Ovary (tissue), 9 donors: Measurements from ENCODE around the gene CHRM5. TPM values are rescaled to one million over a fixed set of nuclear protein-coding genes. Genes with fewer than 3 reads are reported as not detected.

ENCODE experiments used
- DNase-seq, 5 donors: peaks; one replicate each; pipeline ENCODE4 v3.0.0-alpha.2; 2019 to 2020
- H3K27ac ChIP-seq, 2 donors: fragments of 200-600 bp; one replicate each; pipeline versions ENCODE4 v1.5.1 to v1.8.0; 2019 to 2022
- H3K27me3 ChIP-seq: fragments of 200-600 bp; one replicate; pipeline ENCODE4 v1.8.0; 2022
- H3K36me3 ChIP-seq: fragments of 200-600 bp; sonication (generic); one replicate; pipeline ENCODE4 v1.5.1; 2019
- H3K4me1 ChIP-seq: one replicate; pipeline ENCODE4 v1.8.1; 2013; ENCODE audit warnings: mild to moderate bottlenecking, moderate library complexity; ENCODE audit not compliant: insufficient read depth
- H3K4me3 ChIP-seq: fragments of 200-600 bp; sonication (generic); one replicate; pipeline ENCODE4 v1.5.1; 2017
- H3K9me3 ChIP-seq, 2 donors: fragments of 200-600 bp in 1 of 2; sonication (generic) in 1 of 2; one replicate each; pipeline versions ENCODE4 v1.5.1 to v1.8.1; 2013 to 2019; ENCODE audit warnings: mild to moderate bottlenecking in 1 of 2, moderate library complexity in 1 of 2
- CTCF ChIP-seq, 3 donors: fragments of 450-650 bp in 2 of 3; fragments of 200-600 bp in 1 of 3; IDR thresholded peaks; one replicate each; pipeline versions ENCODE4 v1.5.1 to v1.8.0; 2016 to 2022; ENCODE audit warnings: antibody characterized with exemption in 3 of 3, mild to moderate bottlenecking in 1 of 3
- EP300 ChIP-seq: sonication (generic); formaldehyde crosslinking; IDR thresholded peaks from one replicate; pipeline ENCODE4 v1.6.1; 2017; ENCODE audit warnings: antibody characterized with exemption
- POLR2A ChIP-seq: fragments of 450-650 bp; IDR thresholded peaks from one replicate; pipeline ENCODE4 v1.6.1; 2017; ENCODE audit warnings: antibody characterized with exemption, mild to moderate bottlenecking, moderate library complexity
- WGBS, 3 donors: extraction: QIAGEN DNeasy Blood & Tissue Kit in 1 of 3; methylation state at CpG; one replicate each; pipeline versions ENCODE4 v1.1.5 to v1.1.7; 2013 to 2017; 5-methylcytosine and 5-hydroxymethylcytosine counted together
- intact Hi-C, 4 donors: fragments of 100-400 bp; cut with DNase I; formaldehyde crosslinking; loops; one replicate each; pipeline versions ENCODE4 v1.11.0 to v1.15.1; 2022 to 2023
- polyA plus RNA-seq, 2 donors: library from polyadenylated mRNA; stranded (reverse); fragments of 200-250 nt in 1 of 2; fragments of 350-450 nt in 1 of 2; fragmentation: Illumina TruSeq in 1 of 2; extraction: RNeasy Lipid Tissue Mini Kit (QIAGEN cat#74804) in 1 of 2; gene quantifications; one replicate each; pipeline ENCODE4 v1.2.3, GENCODE V29; 2013 to 2014
- total RNA-seq, 7 donors: library from RNA; depleted of rRNA in 2 of 7; stranded (reverse); fragments of >200 nt in 2 of 7; fragmentation: NEBNext Ultra II Directional in 3 of 7; extraction: Animal tissue kit (Norgen Biotek cat#: 25700) in 3 of 7; gene quantifications; one replicate each; pipeline versions ENCODE4 v1.1.0 to v1.2.4, GENCODE V29; 2016 to 2023
- donor health status: DM: no; HTN: no; CAD: no; lungs with moderate emphysema.
- donor health status: DM: no; HTN: no; CAD: no.
- donor health status: Bipolar disorder and iron deficiency.
- donor health status: DM: yes; HTN: yes; CAD: no.
- donor health status: DM: no; HTN: no; CAD: no.
- donor health status: DM: yes; HTN: yes; CAD: no.

CHRM5 gene
- total and polyA plus RNA-seq, 9 donors: 0.08 TPM; not detected in 8

- Histone ChIP-seq H3K27me3 (no peaks in the 10 kb centered on the region), H3K4me3 (no peak overlapping the region), H3K9me3 (no peaks in the 10 kb centered on the region), H3K27ac (no peak overlapping the region), H3K36me3 (no peaks in the 10 kb centered on the region), H3K4me1 (no peaks in the 10 kb centered on the region)
- WGBS, 3 donors: 4 to 8% (median 5%) methylated on average over 3 of the region's 3 CpGs
- TF ChIP-seq EP300 (no peak), CTCF (IDR thresholded peaks at IDR 0.05) (no peak), POLR2A (no peak)
- intact Hi-C loops: no loop called here
- DNase-seq: no peak
Observed at GRCh38 chr15:34055868-34056595, 87.7 kb downstream of the CHRM5 start.

- H3K4me1 ChIP-seq: no peaks in the 10 kb centered on the region
- intact Hi-C loops: no loop called here
- no peak overlapping the region for H3K4me3 ChIP-seq
- TF ChIP-seq CTCF (IDR thresholded peaks at IDR 0.05): no peak
- TF ChIP-seq EP300: no peak
- WGBS, 3 donors: 84 to 91% (median 90%) methylated on average over 5 of the region's 5 CpGs
- H3K36me3 ChIP-seq: no peaks in the 10 kb centered on the region
- no peak for DNase-seq
- H3K9me3 ChIP-seq: no peaks in the 10 kb centered on the region
- H3K27me3 ChIP-seq: no peaks in the 10 kb centered on the region
- no peak overlapping the region for H3K27ac ChIP-seq
Observed at GRCh38 chr15:34056911-34057310, 88.6 kb downstream of the CHRM5 start.

DNA sequence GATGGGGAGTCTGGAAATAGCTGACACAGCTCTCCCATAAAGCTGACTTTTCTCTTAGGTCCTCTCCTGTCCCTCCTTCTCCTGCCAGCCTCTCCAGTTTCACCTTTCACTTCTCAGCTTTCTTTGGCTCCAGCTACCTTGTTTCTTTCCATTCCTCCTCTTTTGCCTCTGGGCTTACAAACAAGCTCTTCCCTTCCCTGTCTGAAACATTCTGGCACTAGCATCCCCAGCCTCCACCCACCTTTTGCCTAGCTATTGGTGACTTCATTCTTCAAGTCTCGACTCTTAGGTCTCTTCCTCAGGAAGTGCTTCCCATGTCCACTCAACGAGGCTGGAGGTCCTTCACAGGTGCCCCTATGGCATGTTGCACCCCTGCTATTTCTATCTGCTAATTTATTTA is 91.2 kb downstream of the CHRM5 start:
- Histone ChIP-seq H3K27ac (no peak overlapping the region), H3K4me1 (no peaks in the 10 kb centered on the region), H3K27me3 (no peaks in the 10 kb centered on the region), H3K9me3 (no peaks in the 10 kb centered on the region), H3K36me3 (no peaks in the 10 kb centered on the region), H3K4me3 (no peak overlapping the region)
- intact Hi-C loops: no loop called here
- DNase-seq: no peak
- TF ChIP-seq CTCF (IDR thresholded peaks at IDR 0.05): no peak
- no peak for TF ChIP-seq POLR2A
- TF ChIP-seq EP300: no peak
- WGBS, 3 donors: 41 to 64% (median 45%) methylated on average over 2 of the region's 2 CpGs

- Histone ChIP-seq H3K36me3 (no peaks in the 10 kb centered on the region), H3K4me1 (no peaks in the 10 kb centered on the region), H3K27ac (no peak overlapping the region), H3K27me3 (no peaks in the 10 kb centered on the region), H3K4me3 (no peak overlapping the region), H3K9me3 (no peaks in the 10 kb centered on the region)
- intact Hi-C loops: loop anchor here in 3 of 4 donors (5.0 to 10.0 kb wide), 3 partner anchors 145 to 155 kb away; partner anchors contain the start of gene KATNBL1 (in 2 of the 3)
- no peak for TF ChIP-seq POLR2A
- TF ChIP-seq CTCF (IDR thresholded peaks at IDR 0.05): no peak
- no peak for TF ChIP-seq EP300
- WGBS, 3 donors: 68 to 75% (median 69%) methylated on average over 3 of the region's 3 CpGs
- DNase-seq: no peak
Observed at GRCh38 chr15:34059946-34060345, 91.6 kb downstream of the CHRM5 start.
